ENCODE results near the gene IFFO2.

Gene IFFO2

DNA sequence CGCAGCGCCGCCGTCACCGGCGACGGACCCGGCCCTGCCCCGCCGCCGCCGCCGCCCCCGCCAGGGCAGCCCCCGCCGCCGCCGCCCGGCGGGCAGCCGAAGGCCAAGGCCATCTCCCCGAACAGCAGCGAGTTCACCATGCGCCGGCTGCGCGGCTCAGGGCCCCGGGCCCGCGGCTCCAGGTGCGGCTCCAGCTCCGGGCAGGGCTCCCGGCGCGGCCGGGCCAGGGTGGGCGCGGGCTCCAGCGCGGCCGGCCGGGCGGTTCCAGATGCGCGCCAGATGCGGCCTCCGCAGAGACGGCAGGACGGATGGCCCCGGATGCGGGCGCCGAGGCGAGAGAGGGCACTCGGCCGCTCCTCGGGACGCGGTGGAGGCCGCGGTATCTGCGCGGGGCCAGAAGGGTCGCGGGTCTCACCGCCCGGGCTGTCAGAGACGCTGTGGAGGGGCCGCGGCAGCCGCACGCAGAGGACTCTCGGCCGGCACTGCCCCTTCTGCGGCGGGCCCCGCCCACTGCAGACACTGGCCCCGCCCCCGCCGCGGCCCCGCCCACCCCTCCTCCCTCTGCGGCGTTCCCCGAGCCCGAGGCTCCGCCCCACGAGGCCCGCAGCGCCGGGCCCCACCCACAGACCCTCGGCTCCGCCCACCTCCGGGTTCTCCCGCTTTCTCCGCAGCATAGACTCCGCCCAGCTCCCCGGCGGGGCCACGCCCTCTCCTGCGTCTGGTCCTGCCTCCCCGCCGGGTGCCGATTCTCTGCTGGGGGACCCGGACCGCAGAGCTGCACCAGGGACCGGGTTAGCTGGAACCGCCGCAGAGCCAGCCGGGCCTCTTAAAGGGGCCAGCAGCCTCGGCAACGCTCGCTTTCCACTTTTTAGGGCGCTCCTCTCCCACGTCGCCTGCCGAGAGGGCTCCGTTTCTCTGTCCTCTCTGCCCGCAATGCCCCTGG lies at the start of gene IFFO2:
Gene IFFO2, minus strand, starts transcription at position 484 of the 943 bp plus-strand sequence. Its CDS starts 344 bp downstream, at position 140.
- DNase-seq (ENCODE audit: low spot score) = peak; percentile 98

DNA sequence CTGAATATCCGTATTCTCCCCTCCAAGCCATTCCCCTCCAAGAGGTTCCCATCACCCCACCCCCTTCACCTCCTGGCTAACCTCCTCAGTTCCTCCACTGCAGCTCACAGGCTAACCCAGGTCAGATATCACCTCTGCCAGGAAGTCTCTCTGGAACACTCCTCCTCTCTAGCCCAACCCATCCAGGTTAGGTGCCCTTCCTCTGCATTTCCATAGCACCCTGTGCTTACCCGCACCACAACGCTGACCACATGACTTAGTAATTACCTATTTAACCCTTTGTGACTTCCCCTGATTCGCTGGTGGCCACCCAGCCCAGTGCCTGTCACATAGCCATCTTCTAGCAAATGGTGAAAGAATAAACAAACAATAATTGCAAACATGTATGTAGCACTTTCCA lies 49.5 kb upstream of the IFFO2 start:
- DNase-seq (ENCODE audit: low spot score) = no peak

DNA sequence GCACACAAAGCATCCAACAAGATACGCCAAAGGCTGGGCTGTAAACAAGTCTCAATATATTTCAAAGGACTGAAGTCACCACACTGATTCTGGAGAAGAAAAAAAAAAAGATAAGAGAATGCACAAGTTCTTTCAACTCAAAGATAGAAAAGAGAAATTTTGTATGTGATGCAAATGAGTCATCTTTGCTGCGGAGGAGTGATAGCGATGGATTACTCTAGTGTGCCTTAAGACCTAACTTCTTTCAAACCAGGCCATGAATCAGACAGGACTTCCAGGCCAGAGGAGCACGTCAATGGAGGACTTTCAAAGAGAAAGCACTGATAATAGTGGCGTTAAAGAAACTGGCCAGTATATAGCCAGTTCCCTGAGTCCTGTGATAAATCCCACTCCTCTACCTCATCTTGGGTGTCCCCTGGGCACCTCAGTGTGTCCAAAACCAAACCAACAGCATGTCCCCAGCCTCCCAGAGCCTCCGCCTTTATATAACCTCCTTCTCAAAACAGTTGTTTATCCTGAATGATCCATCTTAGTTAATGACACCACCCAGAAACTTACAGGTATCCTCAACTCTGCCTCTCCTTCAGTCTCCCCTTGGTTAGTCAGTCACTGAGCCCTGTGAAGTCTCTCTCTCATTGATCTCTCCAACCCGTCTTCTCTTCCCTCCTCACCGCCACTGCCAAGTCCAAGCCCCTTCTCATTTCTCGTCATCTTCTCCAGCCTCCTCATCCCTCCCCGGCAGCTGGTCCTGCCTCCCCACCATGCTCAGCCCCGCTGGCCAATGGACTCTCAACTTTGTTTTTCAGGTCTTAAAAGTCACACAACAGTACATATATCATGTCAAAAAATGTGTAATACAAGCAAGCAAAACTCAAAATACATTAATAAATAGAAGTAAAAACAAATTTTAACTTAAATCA lies 47.2 kb upstream of the IFFO2 start:
- DNase-seq (ENCODE audit: low spot score) = no peak

DNA sequence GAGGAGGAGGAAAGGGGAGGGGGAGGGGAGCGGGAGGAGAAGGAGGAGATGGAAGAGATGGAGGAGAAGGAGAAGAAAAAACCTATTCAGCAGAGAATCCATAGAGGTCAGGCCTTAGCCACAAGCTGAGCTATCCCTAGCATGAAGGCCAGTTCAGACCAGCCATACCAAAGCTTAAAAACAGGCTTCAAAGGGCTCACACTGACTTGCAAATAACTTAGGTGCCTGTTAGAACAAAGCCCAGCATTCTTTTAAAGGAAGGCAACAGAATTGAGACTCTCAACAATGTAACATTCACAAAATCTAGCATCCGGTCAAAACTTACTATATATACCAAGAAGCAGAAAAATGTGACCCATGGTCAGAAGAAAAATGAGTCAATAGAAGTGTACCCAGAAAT lies 43.6 kb upstream of the IFFO2 start:
- DNase-seq (ENCODE audit: low spot score) = no peak

DNA sequence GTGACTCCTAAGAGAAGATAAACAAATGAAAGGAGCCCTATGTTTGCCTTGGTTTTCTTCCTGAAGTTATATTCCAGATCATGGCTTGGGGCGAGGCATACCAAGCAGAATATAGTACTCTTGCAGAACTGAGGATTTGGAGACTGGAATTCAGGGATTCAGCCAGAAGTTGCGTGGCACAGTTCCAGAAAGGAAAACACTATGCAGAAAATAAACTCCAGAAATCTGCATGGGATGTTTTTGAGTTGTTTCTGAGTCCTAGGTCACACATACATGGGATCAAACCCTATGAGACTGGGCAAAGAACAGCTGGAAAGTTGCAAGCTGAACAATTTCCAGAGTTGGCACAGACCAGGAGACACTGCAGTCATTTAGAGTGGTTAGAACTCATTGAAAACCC lies 42.9 kb upstream of the IFFO2 start:
- DNase-seq (ENCODE audit: low spot score) = no peak

DNA sequence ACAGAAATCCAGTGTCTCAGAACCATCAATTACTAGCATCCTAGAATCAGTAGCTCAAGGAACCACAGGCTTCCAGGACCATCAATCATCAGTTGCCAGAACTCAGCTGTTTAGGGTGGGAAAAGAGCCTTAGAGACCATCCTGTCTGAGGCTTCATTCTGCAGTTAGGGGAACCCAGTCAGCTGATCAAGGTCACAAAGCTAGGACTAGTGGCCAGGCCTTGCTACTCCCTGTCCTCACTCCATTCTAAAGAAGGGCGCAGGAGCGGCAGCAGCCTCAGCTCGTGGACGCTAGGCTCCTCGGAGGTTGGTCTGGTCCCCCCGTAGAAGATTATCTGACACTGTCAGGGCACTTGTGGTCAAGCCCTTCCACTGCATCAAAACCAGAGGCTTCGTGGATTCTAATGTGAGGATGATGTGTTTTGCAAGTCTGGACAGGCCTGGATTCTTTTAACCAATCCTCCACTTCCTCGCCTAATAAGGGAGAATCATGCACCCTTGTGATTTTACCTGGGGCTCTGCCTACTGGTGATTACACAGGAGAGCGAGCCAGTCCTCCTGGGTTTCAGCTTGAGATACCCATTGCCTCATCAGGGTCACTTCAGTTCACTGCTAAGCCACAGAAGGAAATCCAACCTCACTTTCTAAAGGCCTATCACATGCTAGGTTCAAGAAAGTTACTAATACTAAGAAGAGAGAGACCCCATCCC lies 41.7 kb upstream of the IFFO2 start:
- no peak for DNase-seq (ENCODE audit: low spot score)

DNA sequence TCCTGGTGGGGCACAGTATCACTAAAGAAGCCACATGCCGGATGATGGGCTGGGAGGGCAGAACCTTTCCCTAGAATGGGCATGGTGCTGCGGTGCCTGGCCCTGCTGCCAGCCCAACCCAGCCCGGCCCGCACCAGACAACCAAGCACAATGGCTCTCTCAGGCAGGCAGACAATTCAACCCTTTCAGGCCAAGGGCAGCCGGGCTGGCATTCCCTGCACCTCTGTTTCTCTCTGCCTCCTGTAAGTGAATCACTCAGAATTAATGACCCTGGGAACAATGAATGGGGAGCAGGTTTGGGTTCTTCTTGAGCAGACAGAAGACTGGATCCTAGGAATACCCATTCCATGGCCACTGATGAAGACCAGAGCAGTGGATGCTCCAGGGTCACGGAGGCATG lies 41.0 kb upstream of the IFFO2 start:
- no peak for DNase-seq (ENCODE audit: low spot score)

DNA sequence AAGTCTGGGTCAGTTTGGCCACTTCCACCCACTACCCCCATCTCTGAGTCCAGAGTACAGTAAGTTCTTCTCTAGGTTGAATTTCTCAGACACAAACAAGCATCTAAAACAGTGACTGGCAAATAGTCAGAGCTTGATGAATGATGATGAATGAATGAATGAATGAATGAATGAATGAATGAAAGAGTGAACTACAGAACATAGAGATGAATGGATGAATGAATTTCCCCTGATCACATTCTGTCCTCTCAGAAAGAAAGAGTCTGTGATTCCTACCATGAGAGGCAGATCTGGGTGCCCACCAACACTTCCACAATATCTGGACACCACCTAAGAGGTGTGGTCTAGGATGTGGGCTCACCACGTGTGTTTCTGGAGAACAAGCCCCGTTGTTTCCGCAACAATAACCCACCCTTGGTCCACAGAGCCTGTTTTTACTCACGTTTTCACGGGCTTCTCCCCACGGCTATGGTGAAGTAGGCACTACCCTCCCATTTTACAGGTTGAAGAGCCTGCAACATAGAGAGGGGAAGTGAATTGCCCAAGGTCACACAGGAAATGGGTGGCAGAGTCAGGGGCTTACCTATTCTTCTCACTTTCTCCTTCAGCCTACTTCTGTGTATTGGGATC lies 40.2 kb upstream of the IFFO2 start:
- DNase-seq (ENCODE audit: low spot score) = no peak

DNA sequence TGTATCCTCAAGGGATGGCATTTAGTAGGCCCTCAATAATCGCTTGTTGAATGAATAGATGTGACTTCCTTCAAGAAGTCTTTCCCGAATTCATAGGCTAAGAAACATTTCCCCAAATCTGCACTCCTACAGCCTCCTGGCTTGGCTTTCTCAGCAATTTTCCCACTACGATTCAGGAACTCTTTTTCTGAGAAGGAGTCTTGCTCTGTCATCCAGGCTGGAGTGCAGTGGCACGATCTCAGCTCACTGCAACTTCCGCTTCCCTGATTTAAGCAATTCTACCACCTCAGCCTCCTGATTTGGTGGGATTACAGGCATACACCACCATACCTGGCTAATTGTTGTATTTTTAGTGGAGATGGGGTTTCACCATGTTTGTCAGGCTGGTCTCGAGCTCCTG lies 37.9 kb upstream of the IFFO2 start:
- no peak for DNase-seq (ENCODE audit: low spot score)

DNA sequence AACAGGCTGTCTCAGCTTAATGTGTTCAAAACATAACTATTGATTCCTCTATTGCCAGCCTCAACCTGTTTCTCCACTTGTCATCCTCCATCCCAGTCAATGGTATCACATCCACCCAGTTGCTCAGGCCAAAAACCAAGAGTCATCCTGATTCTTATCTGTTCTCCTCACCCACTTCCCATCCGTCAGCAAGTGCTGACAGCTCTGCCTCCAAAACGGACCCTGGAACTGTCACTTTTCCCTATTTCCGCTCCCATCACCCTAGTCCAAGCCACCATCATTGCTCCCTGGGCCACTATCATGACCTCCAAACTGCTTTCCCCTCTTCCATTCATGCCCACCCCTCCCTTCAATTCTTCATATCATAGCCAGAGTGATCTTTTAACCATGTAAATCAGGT lies 36.2 kb upstream of the IFFO2 start:
- no peak for DNase-seq (ENCODE audit: low spot score)

DNA sequence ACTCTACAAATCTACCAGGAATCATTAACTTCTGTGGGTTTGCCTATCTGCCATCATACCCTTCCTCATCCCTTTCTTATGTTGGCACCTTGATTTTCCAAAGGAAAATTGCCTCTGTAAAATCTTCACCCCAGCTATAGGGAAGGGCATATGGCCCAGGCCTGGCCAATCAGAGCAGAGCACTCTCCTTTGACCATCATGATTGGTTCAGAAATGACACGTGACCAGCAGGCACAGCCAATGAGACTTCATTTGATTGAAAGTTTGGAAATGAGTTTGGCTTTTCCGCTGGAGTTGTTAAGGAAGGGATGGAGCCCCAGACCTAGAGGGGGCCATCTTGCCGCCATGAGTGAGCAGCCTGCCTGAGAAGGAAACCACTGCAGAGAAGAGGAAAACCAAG lies 35.1 kb upstream of the IFFO2 start:
- DNase-seq (ENCODE audit: low spot score) = no peak

DNA sequence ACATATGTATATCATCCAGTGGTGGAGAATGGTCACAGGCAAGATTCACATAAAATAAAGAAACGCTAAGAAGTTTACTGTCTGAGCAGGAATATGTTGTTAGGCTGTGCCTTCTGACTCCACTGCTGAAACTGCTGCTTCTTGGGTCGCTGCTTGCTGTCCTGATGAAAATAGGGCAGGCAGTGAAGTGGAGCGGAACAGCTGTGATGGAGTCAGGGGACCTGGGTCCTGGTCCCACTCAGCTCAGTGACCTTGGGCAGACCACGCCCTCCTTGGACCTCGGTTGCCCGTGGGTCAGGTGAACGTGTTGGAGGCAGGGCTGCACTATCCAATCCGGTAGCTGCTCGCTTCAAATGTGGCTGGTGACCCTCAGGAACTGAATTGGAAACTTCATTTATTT lies 33.4 kb upstream of the IFFO2 start:
- no peak for DNase-seq (ENCODE audit: low spot score)

DNA sequence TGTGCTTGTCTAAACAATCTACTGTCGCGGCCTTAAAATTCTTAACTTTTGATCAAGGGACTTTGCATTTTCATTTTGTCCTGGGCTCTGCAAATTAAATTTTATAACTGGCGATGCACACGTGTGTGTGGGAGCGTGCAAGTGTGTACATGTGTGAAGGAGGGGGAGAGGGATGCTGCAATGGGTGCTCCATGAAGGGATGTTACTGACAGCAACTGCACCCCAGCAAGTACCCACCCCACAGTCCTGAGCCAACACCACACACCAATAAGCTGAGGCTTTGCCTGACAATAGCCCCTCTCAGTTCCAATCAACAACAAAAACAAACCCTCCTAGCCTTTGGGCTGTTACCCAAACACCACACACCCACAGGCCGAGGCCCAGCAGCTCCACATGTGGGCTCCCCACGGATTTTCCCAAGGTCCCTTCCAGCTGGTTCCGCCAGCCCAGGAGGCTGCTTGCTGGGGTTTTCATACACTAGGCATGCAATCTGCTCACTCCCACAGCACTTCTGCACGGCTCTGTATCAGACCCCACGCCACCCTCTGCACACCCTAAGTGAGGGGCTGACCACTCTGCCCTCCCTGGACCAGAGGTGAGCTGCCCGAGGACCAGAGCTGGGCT lies 32.8 kb upstream of the IFFO2 start:
- DNase-seq (ENCODE audit: low spot score) = no peak

DNA sequence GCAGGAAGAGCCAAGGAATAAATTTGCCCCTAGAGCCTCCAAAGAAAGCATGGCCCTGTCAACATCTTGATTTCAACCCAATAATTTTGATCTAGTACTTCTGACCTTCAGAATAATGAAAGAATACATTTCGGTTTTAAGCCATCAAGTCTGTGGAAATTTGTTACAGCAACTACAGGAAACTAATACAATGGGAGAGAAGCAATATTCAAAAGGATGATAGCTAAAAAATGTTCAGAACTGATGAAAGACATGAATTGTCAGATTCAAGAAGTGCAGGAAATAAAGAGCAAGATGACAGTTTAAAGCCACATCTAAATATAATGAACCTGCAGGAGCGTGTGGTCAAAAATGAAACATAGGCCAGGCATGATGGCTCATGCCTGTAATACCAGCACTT lies 24.8 kb upstream of the IFFO2 start:
- no peak for DNase-seq (ENCODE audit: low spot score)

DNA sequence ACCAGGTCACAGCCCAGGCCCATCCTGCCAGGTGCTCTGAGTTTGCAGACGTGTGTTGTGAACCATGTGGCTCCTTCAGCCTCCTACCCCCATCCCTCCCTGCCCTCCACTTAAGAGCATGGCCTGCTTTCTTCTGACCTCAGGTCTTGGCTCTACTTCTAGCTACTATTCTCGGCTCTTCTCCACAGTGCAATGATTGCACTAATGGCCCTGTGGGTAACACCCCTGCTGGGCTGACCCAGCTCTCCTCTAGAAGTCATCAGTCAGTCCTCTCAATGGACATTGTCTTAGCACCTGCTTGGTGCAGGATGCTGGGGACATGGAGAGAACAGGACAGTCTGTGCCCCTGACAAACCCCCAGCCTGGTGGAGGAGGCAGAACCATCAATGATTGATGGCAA lies 22.2 kb upstream of the IFFO2 start:
- peak; percentile 16 for DNase-seq (ENCODE audit: low spot score)

DNA sequence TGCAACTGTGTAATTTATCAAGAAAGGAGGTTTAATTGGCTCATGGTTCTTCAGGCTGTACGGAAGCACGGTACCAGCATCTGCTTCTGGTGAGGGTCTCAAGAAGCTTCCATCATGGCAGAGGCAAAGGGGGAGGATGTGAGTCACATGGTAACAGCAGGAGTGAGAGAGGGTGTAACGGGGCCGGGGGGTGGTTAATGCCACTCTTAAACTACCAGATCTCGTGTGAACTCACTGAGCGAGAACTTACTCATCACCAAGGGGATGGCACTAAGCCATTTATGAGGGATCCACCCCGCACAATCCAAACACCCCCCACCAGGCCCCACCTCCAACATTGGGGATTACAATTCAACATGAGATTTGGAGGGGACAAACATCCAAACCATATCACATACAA lies 21.0 kb upstream of the IFFO2 start:
- DNase-seq (ENCODE audit: low spot score) = no peak

DNA sequence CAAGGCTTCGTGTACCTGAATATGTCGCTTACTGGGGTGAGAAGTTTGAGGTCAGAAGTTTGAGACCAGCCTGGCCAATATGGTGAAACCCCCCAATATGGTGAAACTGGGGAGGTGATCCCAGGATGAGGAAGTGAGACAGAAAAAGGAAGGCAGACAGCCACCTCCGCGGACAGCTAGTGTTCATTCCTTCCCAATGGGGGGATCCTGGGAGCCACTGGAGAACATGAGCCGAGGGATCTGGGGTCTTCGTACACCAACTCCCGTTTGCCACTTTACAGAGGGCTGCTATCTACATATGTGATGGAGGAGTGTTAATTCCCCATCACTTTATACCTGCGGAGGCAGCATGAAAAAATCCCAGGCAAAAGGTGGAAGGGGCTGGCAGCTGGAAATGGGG lies 19.6 kb upstream of the IFFO2 start:
- no peak for DNase-seq (ENCODE audit: low spot score)

DNA sequence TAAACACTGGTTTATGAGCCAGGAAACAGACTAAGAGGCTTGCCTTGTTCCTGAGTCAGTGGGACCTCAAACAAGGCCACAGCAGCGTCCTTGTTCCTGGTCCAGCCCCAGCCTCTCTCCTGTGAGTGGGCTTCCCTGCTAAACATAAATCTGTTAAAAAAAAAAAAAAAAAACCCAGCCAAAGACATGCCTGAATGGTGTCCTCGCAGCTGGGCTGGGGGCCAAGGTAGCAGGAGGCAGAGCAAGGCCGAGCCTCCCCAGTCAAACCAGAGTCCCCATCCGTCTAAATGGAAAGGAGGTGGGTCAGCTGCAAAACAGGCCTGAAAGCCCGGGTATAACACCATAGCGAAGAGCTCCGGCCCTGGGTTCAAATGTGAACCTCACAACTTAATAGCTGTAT lies 18.1 kb upstream of the IFFO2 start:
- no peak for DNase-seq (ENCODE audit: low spot score)

DNA sequence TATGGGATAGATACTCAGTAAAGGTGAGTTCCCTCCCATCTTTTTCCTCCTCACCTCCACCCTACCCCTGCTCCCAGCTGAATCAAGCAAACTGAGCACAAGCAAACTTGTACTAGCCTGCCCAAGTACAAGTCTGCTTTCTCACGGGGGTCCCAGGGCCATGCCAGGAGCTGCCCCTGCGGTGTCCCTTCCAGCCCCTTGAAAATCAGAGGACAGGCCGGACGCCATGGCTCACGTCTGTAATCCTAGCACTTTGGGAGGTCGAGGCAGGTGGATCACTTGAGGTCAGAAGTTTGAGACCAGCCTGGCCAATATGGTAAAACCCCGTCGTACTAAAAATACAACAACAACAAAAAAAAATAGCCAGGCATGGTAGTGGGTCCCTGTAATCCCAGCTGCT lies 17.5 kb upstream of the IFFO2 start:
- DNase-seq (ENCODE audit: low spot score) = no peak

DNA sequence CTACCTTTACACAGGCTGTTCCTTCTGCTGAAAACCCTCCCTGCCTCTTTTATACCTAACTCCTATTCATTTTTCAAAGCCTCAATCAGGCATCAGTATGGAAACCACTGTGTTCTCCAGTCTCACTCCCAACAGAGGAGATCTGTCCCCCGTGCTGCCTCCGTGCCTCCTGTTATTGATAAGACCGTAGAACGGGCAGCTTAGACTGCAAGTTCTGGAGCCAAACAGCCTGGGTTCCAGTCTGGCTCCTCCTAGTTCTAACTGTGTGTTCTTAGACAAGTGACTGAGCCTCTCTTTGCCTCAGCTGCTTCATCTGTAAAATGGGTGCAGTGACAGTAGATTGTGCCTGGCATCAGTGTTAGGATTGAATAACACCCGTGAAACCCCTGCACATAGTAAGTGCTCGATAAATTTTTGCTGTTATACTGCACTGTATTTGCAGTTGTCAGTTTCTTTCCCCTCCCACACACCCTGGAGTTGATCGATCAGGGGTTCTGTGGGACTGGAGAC lies 17.0 kb upstream of the IFFO2 start:
- DNase-seq (ENCODE audit: low spot score) = no peak

DNA sequence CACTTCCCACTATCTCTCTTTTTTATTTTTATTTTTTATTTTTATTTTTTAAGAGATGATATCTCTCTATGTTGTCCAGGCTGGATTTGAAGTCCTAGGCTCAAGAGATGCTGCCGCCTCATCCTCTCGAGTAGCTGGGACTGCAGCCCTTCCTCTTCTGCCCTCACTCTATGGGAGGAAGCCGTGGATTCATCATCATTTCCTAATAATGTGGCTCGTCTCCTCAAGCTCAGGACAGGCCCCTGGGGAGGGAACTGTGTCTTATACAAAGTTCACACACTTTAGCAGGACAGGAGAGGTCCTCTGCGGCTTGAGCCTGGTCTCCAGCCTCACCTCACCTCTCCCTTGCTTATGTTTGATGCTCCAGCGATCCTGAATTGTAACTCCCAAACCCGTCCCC lies 16.5 kb upstream of the IFFO2 start:
- no peak for DNase-seq (ENCODE audit: low spot score)

All from cerebellar cortex (tissue), 1 donor.